NCI-H1930 (cell line): ENCODE measurements around the gene PCNP.
A peak's percentile ranks its signal among the peaks of the same experiment; 100 is the strongest.
"Not testable (repeated sequence)": the region's sequence is repeated elsewhere in the genome, so short reads cannot be mapped to it uniquely, and the experiment has no call there.

Experiments used
- DNase-seq, 2 experiments: peaks; one replicate each; lab custom pipeline; 2025; lab: John Stamatoyannopoulos, UW

PCNP gene, protein sequence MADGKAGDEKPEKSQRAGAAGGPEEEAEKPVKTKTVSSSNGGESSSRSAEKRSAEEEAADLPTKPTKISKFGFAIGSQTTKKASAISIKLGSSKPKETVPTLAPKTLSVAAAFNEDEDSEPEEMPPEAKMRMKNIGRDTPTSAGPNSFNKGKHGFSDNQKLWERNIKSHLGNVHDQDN

GRCh38 chr3:101573449-101574387 is at the start of gene PCNP:
Gene PCNP (plus strand): TSS chr3:101574180. CDS start chr3:101574216, 36 bp downstream.
- DNase-seq, result peak; percentile 97 to 98

DNA sequence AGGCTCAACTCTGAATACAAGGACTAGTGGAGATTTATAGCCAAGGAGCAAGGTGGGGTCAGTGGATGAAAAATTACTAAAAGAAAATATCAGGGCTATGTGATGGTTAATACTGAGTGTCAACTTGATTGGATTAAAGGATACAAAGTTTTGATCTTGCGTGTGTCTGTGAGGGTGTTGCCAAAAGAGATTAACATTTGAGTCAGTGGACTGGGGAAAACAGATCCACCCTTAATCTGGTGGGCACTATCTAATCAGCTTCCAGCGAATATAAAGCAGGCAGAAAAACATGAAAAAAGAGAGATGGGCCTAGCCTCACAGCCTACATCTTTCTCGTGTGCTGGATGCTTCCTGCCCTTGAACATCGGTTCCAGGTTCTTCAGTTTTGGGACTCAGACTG is 46.5 kb upstream of the PCNP start:
- DNase-seq, result no peak

DNA sequence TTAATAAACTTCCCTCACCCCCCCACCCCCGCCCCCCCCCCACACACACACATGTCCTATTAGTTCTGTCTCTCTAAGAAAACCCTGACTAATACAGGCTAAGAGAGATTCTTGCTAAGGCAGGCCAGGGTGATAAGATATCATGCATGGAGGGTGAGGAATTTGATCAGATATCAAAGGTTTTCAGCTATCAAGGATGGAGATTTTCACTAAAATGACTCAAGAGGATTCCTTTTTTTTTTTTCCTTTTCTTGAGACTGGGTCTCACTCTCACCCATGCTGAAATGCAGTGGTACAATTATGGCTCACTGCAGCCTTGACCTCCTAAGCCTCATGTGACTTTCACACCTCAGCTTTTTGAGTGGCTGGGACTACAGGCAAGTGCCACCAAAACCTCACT is 46.1 kb upstream of the PCNP start:
- no peak for DNase-seq

DNA sequence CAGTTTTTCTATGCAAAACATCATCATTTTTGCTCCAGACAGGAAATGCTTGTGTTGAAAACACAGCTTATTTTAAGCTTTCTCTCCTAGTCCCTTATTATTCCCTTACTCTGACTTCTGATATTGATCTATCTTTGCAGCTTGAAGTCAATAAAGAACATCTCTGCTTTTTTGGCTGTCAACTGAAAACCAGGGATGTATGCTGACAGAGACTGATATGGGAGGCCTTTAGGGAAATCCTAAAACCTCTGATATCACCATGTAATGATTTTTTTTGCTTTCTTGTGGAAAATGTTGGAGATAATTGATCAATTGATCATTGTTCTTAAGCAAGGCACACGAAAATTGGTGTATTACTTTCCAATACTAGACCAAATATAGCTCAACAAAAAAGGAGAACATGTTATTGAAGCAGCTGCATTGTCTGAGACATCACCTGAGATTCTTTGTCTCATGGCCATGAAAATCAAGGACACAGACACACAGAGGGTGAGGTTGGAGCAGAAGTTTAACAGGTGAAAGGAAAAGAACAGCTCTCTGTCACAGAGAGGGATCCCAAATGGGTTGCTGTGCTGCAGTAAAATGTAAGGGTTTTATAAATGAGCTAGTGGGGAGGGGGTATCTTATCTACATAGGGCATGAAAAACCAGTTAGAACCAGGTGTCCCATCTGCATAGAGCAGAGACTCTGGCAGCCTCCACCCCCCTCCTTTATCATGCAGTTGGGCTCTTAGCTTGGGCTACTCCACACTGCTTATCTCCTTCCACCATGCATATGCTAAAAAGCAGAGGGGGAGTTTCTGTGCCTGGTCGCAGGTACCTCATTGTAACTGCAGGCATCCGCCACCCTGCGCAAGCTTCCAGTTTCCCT is 43.9 kb upstream of the PCNP start:
- no peak for DNase-seq

- DNase-seq, result no peak
These were observed 43.3 kb upstream of the PCNP start for GRCh38 chr3:101530686-101531047.

DNA sequence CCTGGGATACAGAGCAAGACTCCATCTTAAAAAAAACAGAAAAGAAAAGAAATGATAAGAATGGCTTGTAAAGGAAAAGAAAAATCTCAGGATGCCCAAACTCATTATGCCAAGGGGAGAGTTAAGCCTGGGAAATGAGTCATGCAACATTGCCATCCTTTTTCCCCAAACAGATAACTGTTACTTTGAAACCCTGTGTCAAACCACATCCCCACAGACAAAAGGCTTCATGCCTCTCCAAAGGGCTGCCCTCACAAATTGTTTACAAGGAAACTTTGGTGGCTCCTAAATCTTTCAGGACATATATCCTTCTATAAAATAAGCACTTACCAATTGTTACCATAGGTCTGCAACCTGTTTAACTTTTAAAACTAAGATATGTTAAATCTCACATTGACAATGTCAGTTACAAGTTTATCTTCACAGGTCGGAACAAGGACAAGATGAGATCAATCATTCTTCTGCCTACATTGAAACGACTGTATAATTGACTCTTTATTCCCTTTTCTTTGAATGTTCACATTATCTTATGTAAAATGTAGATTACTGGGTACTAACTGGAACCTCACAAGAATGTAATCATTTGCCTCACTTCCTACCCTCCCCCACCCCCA is 42.4 kb upstream of the PCNP start:
- DNase-seq, result no peak

GRCh38 chr3:101532783-101533602 is 41.0 kb upstream of the PCNP start:
- no peak for DNase-seq

- no peak for DNase-seq
These were observed 40.4 kb upstream of the PCNP start for GRCh38 chr3:101533603-101533968.

- DNase-seq, result no peak
These were observed 38.8 kb upstream of the PCNP start for GRCh38 chr3:101535221-101535620.

DNA sequence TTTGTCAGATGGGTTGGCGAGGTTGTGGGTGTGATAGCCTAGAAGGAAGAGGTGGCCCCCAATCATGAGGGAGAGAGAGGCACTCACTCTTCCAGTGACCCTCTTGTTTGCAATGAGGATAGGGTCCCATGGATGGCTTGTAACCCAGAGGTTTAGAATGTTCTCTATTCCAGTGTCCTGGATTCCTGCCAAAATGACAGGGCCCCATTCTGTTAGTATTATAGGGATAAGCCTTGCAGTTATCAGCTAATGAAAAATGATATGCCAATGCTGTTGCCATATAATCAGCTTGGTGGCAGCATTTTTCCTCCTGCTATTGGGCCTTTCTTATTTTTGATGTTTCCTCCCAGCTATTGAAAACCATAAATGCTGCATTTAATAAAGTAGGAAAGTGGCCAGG is 37.7 kb upstream of the PCNP start:
- no peak for DNase-seq

GRCh38 chr3:101536955-101537354 is 37.0 kb upstream of the PCNP start:
- DNase-seq, result not testable (repeated sequence)

DNA sequence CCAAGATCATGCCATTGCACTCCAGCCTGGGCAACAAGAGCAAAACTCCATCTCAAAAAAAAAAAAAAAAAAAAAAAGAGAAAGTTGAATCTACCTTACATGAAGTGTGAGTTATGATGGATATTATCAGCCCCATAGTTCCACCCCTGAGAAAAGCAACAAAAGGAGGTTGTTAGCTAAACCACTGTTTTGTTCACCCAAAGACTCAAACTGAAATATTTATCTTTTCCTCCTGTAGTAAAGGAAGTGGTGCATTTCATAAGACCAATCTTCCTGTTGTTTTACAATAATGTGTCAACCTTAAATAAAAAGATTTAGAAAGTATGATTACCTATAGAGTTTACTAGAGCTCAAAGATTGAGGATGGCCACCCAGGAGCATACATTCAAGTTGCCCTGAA is 31.0 kb upstream of the PCNP start:
- DNase-seq, result no peak

- no peak for DNase-seq
These were observed 29.7 kb upstream of the PCNP start for GRCh38 chr3:101544161-101544850.

GRCh38 chr3:101548527-101549105 is 25.4 kb upstream of the PCNP start:
- DNase-seq, result no peak

DNA sequence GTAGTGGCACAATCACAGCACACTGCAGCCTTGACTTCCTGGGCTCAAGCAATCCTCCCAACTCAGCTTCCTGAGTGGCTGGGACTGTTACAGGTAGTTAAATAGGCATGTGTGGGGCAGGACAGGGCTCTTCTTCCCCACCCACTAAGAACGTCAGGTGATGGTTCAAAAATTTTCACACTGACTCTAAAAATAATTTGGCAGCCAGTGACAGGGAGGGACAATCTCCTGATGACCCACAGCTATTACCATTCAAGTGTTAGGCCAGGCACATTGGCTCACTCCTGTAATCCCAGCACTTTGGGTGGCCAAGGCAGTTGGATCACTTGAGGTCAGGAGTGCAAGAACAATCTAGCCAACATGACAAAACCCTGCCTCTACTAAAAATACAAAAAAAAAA is 24.5 kb upstream of the PCNP start:
- DNase-seq, result no peak

GRCh38 chr3:101551359-101552081 is 22.5 kb upstream of the PCNP start:
- DNase-seq, result not testable (repeated sequence)

DNA sequence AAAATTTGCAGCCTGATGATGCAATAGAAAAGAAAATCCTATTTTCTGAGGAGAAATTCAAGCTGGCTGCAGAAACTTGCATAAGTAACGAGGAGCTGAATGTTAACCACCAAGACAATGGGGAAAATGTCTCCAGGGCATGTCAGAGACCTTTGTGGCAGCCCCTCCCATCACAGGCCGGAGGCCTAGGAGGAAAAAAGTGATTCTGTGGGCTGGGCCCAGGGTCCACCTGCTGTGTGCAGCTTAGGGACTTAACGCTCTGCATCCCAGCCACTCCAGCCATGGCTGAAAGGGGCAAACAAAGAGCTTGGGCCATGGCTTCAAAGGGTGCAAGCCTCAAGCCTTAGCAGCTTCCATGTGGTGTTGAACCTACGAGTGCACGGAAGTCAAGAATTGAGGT is 20.6 kb upstream of the PCNP start:
- DNase-seq, result not testable (repeated sequence)

DNA sequence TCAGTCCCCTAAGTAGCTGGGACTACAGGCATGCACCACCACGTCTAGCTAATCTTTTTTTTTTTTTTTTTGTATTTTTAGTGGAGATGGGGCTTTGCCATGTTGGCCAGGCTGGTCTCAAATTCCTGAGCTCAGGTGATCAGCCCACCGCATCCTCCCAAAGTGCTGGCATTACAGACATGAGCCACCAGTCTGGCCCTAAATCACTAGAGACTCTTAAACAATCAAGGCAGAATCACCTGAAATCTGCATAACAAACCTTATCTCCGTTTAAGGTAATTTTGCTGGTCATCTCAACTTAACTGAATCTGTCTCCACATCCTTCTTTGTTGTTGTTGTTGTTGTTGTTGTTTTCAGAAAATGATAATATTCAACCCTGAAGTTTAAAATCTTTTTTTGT is 17.9 kb upstream of the PCNP start:
- DNase-seq, result no peak

DNA sequence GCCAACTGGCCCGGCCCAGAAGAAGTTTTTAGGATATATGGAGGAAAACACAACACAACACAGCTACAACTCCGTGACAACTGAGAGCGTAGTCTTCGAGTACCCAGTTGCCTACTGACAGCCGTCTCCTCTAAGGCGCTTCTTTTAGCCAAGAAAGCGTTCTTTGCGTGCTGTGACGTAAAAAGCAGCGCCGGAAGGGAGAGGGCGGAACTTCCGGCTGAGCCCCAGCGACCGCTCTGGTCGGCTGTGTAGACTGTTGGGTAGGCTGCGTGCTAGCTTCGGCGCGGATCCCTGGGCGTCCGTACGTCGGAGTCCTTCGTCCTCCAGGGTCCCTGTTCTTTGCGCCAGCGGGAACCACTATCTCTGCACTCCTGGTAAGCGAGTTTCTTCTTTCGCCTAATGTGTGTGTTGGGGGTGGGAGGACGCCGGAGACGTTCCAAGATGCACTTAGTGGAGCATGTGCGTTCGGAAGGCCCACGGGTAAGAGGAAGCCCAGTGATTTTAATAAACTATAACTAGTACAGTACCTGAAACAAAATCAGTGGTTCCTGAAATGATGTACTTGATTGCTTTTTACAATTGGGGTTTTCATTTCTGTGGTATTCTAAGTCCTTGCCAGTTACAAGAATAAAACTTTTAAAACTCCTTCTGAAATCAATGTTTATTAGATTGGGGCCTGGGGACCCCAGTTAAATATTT is 12.2 kb upstream of the PCNP start, which contains the start of gene TRMT10C:
TRMT10C (plus strand) TSS at position 239 of the 699 bp plus-strand sequence. CDS start 2,914 bp downstream, outside the sequence.
- DNase-seq, result peak; percentile 81 to 85
